Stimulated activated CD8-positive, alpha-beta memory T cell treated with anti-CD3 and anti-CD28 coated beads, Interleukin-12 subunit alpha, Interleukin-12 subunit beta, amount 100 ng/mL, for 1 hour (primary cell): ENCODE measurements around the gene SH3BP2.

Source experiments
- DNase-seq: peaks from one replicate; pipeline ENCODE4 v3.0.0-alpha.2; 2020; ENCODE audit warnings: low read depth

SH3BP2 gene

DNA sequence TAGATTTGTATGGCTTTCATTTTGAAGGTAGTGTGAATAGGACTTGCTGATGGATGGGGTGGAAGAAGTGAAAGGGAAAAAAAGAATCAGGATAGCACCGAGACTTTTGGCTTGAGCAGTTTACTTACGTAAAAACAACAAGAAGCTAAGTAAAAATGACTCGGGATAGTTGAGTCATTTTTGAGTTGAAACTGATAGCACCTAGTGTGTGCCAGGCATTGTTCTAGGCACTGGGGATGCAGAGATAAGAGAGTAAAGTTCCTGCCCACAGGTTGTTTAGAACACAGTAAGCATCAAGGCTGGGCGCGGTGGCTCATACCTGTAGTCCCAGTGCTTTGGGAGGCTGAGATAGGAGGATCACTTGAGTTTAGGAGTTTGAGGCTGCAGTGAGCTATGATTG lies 85.5 kb downstream of the SH3BP2 start:
- no peak for DNase-seq

- DNase-seq, result no peak
These were observed 86.1 kb downstream of the SH3BP2 start for GRCh38 chr4:2879026-2879425.

DNA sequence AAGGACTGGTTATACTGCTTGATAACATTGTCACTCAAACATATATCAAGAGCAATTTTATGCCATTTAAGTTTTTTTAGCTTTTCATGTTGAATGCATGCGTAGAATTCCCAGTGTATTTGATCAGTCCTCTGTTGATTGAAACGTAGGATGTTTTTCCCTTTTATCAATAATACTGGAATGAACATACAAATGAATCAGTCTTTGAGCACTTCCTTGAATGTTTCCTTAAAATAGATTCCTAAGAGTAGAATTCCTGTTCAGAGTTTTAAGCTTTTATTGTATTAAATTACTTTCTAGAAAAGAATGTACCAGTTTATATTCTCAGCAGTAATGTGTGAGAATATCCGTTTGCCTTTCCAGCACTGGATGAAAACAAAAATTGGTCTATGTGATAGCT lies 88.5 kb downstream of the SH3BP2 start:
- no peak for DNase-seq

DNA sequence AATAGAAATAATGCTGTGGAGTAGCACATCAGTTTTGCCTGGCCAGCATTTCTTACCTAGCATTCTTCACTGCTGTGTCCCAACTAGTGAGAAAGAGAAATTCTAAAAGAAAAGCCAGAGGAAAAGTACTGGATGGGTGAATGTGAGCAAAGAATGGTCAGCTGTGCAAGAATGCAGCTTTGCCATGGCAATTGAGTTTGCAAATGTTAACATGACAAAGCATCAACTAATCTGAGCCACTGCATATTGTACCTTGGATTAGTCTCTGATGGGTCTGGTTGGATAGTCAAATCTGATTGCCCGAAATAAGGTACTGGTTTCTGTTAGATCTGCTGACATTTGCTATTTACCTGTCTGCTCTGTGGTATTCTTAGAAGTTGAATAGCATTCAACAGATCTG lies 89.5 kb downstream of the SH3BP2 start:
- DNase-seq, result no peak

DNA sequence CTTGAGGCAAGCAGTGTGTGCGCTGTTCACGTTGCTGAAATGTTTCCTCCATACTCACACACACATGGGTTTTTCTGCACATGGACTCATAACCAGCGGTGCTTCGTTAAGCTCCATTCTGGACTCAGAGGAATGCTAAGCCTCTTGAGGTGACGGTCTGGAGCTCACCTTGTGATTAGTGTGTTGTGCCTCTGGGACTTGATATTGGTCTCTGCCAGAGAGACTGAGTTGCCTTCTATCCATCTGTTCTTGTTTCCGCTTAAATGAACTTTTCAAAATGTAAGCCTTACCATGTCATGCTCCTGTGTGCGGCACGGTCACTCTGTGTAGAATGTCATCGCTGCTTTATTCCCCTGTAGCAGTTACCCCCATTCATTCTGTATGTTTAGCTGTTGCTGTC lies 93.3 kb downstream of the SH3BP2 start:
- no peak for DNase-seq

DNA sequence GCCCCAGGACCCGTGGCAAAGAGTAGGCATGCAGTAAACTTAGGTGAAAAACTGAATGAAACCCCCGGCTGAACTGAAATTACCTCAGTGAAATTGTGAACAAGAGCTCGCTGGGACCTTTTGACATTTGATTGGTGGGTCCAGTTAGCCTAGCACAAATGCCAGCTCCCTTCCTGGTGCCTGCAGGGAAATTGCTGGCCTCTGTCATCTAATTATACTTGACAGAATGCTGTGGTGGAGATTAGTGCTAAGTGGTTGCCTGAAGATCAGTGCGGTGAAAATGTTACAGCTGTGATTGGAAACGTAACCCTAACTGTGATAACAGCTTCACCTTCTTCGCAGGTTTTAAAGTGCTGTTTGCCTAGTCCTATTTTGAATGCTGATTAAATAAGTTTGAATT lies 93.7 kb downstream of the SH3BP2 start:
- DNase-seq, result no peak

- DNase-seq, result no peak
These were observed 94.5 kb downstream of the SH3BP2 start for GRCh38 chr4:2887343-2887742.

GRCh38 chr4:2888886-2889285 lies 96.0 kb downstream of the SH3BP2 start:
- DNase-seq, result no peak
